Mesenchymal stem cell (in vitro differentiated cells and primary cell): ENCODE results near the gene HNRNPF.

Experiments
- DNase-seq: peaks from one replicate; pipeline ENCODE4 v3.0.0-alpha.2; 2013
- H2AFZ ChIP-seq: one replicate; pipeline ENCODE4 v1.6.1; 2013; ENCODE audit warnings: low read depth, mild to moderate bottlenecking, control low read depth, inconsistent platforms, low read length, moderate library complexity
- H2AK5ac ChIP-seq: 2 replicates; pipeline ENCODE4 v1.6.1; 2013; ENCODE audit warnings: low read length, moderate library complexity, mild to moderate bottlenecking, inconsistent platforms; ENCODE audit not compliant: severe bottlenecking
- H2BK120ac ChIP-seq: one replicate; pipeline ENCODE4 v1.6.1; 2013; ENCODE audit warnings: low read depth, mild to moderate bottlenecking, inconsistent platforms, low read length, moderate library complexity
- H2BK12ac ChIP-seq, 2 experiments: one replicate each; pipeline ENCODE4 v1.6.1; 2013; ENCODE audit warnings: inconsistent platforms in 2 of 2, low read length in 2 of 2, mild to moderate bottlenecking in 2 of 2, moderate library complexity in 2 of 2, control low read depth in 1 of 2
- H2BK15ac ChIP-seq: one replicate; pipeline ENCODE4 v1.6.1; 2013; ENCODE audit warnings: mild to moderate bottlenecking, low read depth, inconsistent platforms; ENCODE audit not compliant: poor library complexity, severe bottlenecking
- H2BK5ac ChIP-seq: 2 replicates; pipeline ENCODE4 v1.6.1; 2013; ENCODE audit warnings: low read depth, mild to moderate bottlenecking, low read length, control low read depth, inconsistent platforms; ENCODE audit not compliant: poor library complexity, severe bottlenecking
- H3K14ac ChIP-seq, 2 experiments: one replicate each; pipeline ENCODE4 v1.6.1; 2013; ENCODE audit warnings: inconsistent platforms in 2 of 2, low read length in 2 of 2, control low read depth in 1 of 2, mild to moderate bottlenecking in 1 of 2, moderate library complexity in 1 of 2
- H3K18ac ChIP-seq, 2 experiments: one replicate each; pipeline ENCODE4 v1.6.1; 2013; ENCODE audit warnings: inconsistent platforms in 2 of 2, low read length in 2 of 2, control low read depth in 1 of 2, low read depth in 1 of 2, mild to moderate bottlenecking in 1 of 2
- H3K23ac ChIP-seq, 2 experiments: one replicate each; pipeline ENCODE4 v1.6.1; 2013; ENCODE audit warnings: inconsistent platforms in 2 of 2, low read length in 2 of 2, mild to moderate bottlenecking in 2 of 2, moderate library complexity in 2 of 2, control low read depth in 1 of 2
- H3K27ac ChIP-seq: 2 replicates; pipeline ENCODE4 v1.5.1; 2013; ENCODE audit warnings: mild to moderate bottlenecking, moderate library complexity, low read length, control low read depth, inconsistent platforms; ENCODE audit not compliant: poor library complexity, severe bottlenecking
- H3K27me3 ChIP-seq, 2 experiments: 2 replicates each; pipeline versions ENCODE4 v1.6.1 to v1.7.0; 2013; ENCODE audit warnings: low read length in 2 of 2, mild to moderate bottlenecking in 2 of 2, moderate library complexity in 2 of 2, control low read depth in 1 of 2, inconsistent platforms in 1 of 2; ENCODE audit not compliant: control insufficient read depth in 1 of 2, insufficient read depth in 1 of 2
- H3K36me3 ChIP-seq, 2 experiments: 2 replicates each; pipeline versions ENCODE4 v1.6.1 to v1.7.0; 2013; ENCODE audit warnings: low read length in 2 of 2, control low read depth in 1 of 2, inconsistent platforms in 1 of 2, low read depth in 1 of 2, mild to moderate bottlenecking in 1 of 2; ENCODE audit not compliant: insufficient read depth in 2 of 2, control insufficient read depth in 1 of 2
- H3K4ac ChIP-seq, 2 experiments: one replicate each; pipeline ENCODE4 v1.6.1; 2013; ENCODE audit warnings: inconsistent platforms in 2 of 2, low read length in 2 of 2, mild to moderate bottlenecking in 2 of 2, moderate library complexity in 2 of 2, control low read depth in 1 of 2, low read depth in 1 of 2
- H3K4me1 ChIP-seq: 2 replicates; pipeline ENCODE4 v1.6.1; 2013; ENCODE audit warnings: low read depth, low read length, control low read depth; ENCODE audit not compliant: control insufficient read depth, insufficient read depth
- H3K4me2 ChIP-seq: 2 replicates; pipeline ENCODE4 v1.6.1; 2013; ENCODE audit warnings: low read length, mild to moderate bottlenecking, inconsistent platforms; ENCODE audit not compliant: poor library complexity, severe bottlenecking
- H3K4me3 ChIP-seq, 2 experiments: 2 replicates each; pipeline versions ENCODE4 v1.5.1 to v1.7.0; 2013; ENCODE audit warnings: low read length in 2 of 2, mild to moderate bottlenecking in 2 of 2, control low read depth in 1 of 2, low read depth in 1 of 2; ENCODE audit not compliant: insufficient read depth in 1 of 2
- H3K79me1 ChIP-seq: replicated peaks from 2 replicates; pipeline ENCODE4 v1.6.1; 2013; ENCODE audit warnings: mild to moderate bottlenecking, control low read depth, low read length, inconsistent platforms; ENCODE audit not compliant: poor library complexity, severe bottlenecking
- H3K9ac ChIP-seq: 2 replicates; pipeline ENCODE4 v1.7.0; 2013; ENCODE audit warnings: mild to moderate bottlenecking, low read length, moderate library complexity
- H3K9me3 ChIP-seq: 2 replicates; pipeline ENCODE4 v1.7.0; 2013; ENCODE audit warnings: mild to moderate bottlenecking, low read length; ENCODE audit not compliant: control insufficient read depth
- H4K8ac ChIP-seq: one replicate; pipeline ENCODE4 v1.6.1; 2013; ENCODE audit warnings: inconsistent platforms, mild to moderate bottlenecking, low read length, moderate library complexity
- H4K91ac ChIP-seq: one replicate; pipeline ENCODE4 v1.6.1; 2013; ENCODE audit warnings: mild to moderate bottlenecking, low read length, inconsistent platforms
- WGBS: methylation state at CpG from one replicate; pipeline ENCODE4 v1.1.7; 2013; ENCODE audit warnings: mixed read lengths; 5-methylcytosine and 5-hydroxymethylcytosine counted together

The HNRNPF gene

GRCh38 chr10:43390759-43391158 lies 18.2 kb downstream of the HNRNPF start:
- H3K4me1 ChIP-seq = peaks cover 6% of the 10 kb centered on the region
- peaks cover 57 to 96% of the 10 kb centered on the region in 2 experiments for H3K36me3 ChIP-seq
- 84% methylated on average over 7 of the region's 7 CpGs for WGBS

GRCh38 chr10:43390333-43390732 lies 18.7 kb downstream of the HNRNPF start:
- Histone ChIP-seq H3K4me1 (peaks cover 4% of the 10 kb centered on the region), H3K79me1 (peaks cover 17% of the 10 kb centered on the region), H3K4ac (no peak overlapping the region), H4K8ac (peak overlapping the region; percentile 0), H3K27ac (no peak overlapping the region), H3K18ac (no peak overlapping the region), H3K23ac (no peak overlapping the region), H2BK12ac (no peak overlapping the region), H2BK15ac (no peak overlapping the region), H2AK5ac (no peak overlapping the region), H2BK120ac (no peak overlapping the region), H3K27me3 (no peaks in the 10 kb centered on the region), H2AFZ (no peak overlapping the region), H4K91ac (no peak overlapping the region), H3K9ac (peak overlapping the region; percentile 12), H3K4me2 (no peak overlapping the region), H3K36me3 (peaks cover 60 to 98% of the 10 kb centered on the region in 2 experiments), H3K4me3 (no peak overlapping the region), H3K14ac (no peak overlapping the region), H3K9me3 (no peaks in the 10 kb centered on the region), H2BK5ac (no peak overlapping the region)
- no peak for DNase-seq
- WGBS = 94% methylated on average over 5 of the region's 5 CpGs

More at GRCh38 chr10:43390759-43391158, 18.2 kb downstream of the HNRNPF start:
- Histone ChIP-seq H3K14ac (no peak overlapping the region), H2AK5ac (no peak overlapping the region), H4K8ac (no peak overlapping the region), H2AFZ (no peak overlapping the region), H2BK5ac (no peak overlapping the region), H3K4ac (no peak overlapping the region), H2BK15ac (no peak overlapping the region), H2BK120ac (no peak overlapping the region), H3K79me1 (peaks cover 16% of the 10 kb centered on the region), H2BK12ac (no peak overlapping the region), H3K9me3 (no peaks in the 10 kb centered on the region), H3K23ac (no peak overlapping the region), H3K4me3 (no peak overlapping the region), H4K91ac (no peak overlapping the region), H3K4me2 (no peak overlapping the region), H3K27me3 (no peaks in the 10 kb centered on the region), H3K27ac (no peak overlapping the region), H3K9ac (peak overlapping the region; percentile 12), H3K18ac (no peak overlapping the region)
- peak; percentile 70 for DNase-seq

GRCh38 chr10:43389867-43390266 lies 19.1 kb downstream of the HNRNPF start:
- WGBS = 82% methylated on average over 3 of the region's 3 CpGs
- no peak overlapping the region for H2AFZ ChIP-seq

GRCh38 chr10:43387678-43388032 lies 21.3 kb downstream of the HNRNPF start:
- Histone ChIP-seq H4K91ac (no peak overlapping the region), H3K4me3 (no peak overlapping the region), H3K79me1 (peaks cover 19% of the 10 kb centered on the region), H2BK15ac (no peak overlapping the region), H2AFZ (no peak overlapping the region), H3K14ac (no peak overlapping the region), H3K4me1 (peaks cover 7% of the 10 kb centered on the region), H3K9me3 (no peaks in the 10 kb centered on the region), H3K27me3 (no peaks in the 10 kb centered on the region), H3K4ac (no peak overlapping the region), H2BK5ac (no peak overlapping the region), H2BK120ac (no peak overlapping the region), H2BK12ac (no peak overlapping the region), H2AK5ac (no peak overlapping the region), H3K18ac (no peak overlapping the region), H4K8ac (no peak overlapping the region), H3K36me3 (peaks cover 56 to 86% of the 10 kb centered on the region in 2 experiments), H3K4me2 (no peak overlapping the region), H3K9ac (peak overlapping the region; percentile 9), H3K27ac (no peak overlapping the region), H3K23ac (no peak overlapping the region)
- no peak for DNase-seq
- WGBS = 97% methylated on average over 4 of the region's 5 CpGs

More at GRCh38 chr10:43389867-43390266, 19.1 kb downstream of the HNRNPF start:
- Histone ChIP-seq H3K27me3 (no peaks in the 10 kb centered on the region), H3K4me1 (peaks cover 2% of the 10 kb centered on the region), H4K91ac (no peak overlapping the region), H3K9me3 (no peaks in the 10 kb centered on the region), H3K9ac (peak overlapping the region; percentile 50), H3K36me3 (peaks cover 62 to 99% of the 10 kb centered on the region in 2 experiments), H2BK12ac (no peak overlapping the region), H3K27ac (no peak overlapping the region), H2BK120ac (no peak overlapping the region), H3K4ac (no peak overlapping the region), H3K4me2 (no peak overlapping the region), H3K23ac (no peak overlapping the region), H3K79me1 (peaks cover 18% of the 10 kb centered on the region), H3K14ac (no peak overlapping the region), H2BK5ac (no peak overlapping the region), H3K4me3 (no peak overlapping the region), H2BK15ac (no peak overlapping the region), H3K18ac (no peak overlapping the region), H2AK5ac (no peak overlapping the region), H4K8ac (peak overlapping the region; percentile 0)
- no peak for DNase-seq
